Mucosa of stomach (tissue), 1 donor: ENCODE results near the gene CDK2.

Source experiments
- H3K27me3 ChIP-seq: one replicate; pipeline ENCODE4 v1.7.0; 2013; ENCODE audit warnings: mild to moderate bottlenecking, low read length; ENCODE audit not compliant: control insufficient read depth, insufficient read depth
- H3K36me3 ChIP-seq: one replicate; pipeline ENCODE4 v1.7.0; 2013; ENCODE audit warnings: low read length; ENCODE audit not compliant: control insufficient read depth, insufficient read depth
- H3K4me1 ChIP-seq: one replicate; pipeline ENCODE4 v1.7.0; 2013; ENCODE audit warnings: mild to moderate bottlenecking, low read length; ENCODE audit not compliant: control insufficient read depth, insufficient read depth
- H3K4me3 ChIP-seq: one replicate; pipeline ENCODE4 v1.7.0; 2013; ENCODE audit warnings: low read length
- H3K9ac ChIP-seq: one replicate; pipeline ENCODE4 v1.7.0; 2013; ENCODE audit warnings: mild to moderate bottlenecking, low read length, moderate library complexity
- H3K9me3 ChIP-seq: one replicate; pipeline ENCODE4 v1.7.0; 2013; ENCODE audit warnings: mild to moderate bottlenecking, low read length, moderate library complexity; ENCODE audit not compliant: control insufficient read depth
- donor health status: Pancreatic carcinoma.

The CDK2 gene

GRCh38 chr12:55931317-55931779 is 35.3 kb upstream of the CDK2 start:
- H3K27me3 ChIP-seq = no peaks in the 10 kb centered on the region
- peaks cover 21% of the 10 kb centered on the region for H3K4me1 ChIP-seq
- H3K9ac ChIP-seq = peak overlapping the region; percentile 71
- peak overlapping the region; percentile 21 for H3K4me3 ChIP-seq
- H3K9me3 ChIP-seq = no peaks in the 10 kb centered on the region
- H3K36me3 ChIP-seq = no peaks in the 10 kb centered on the region

- no peaks in the 10 kb centered on the region for H3K36me3 ChIP-seq
- H3K9me3 ChIP-seq = no peaks in the 10 kb centered on the region
- H3K9ac ChIP-seq = peak overlapping the region; percentile 71
- H3K27me3 ChIP-seq = no peaks in the 10 kb centered on the region
- H3K4me3 ChIP-seq = peak overlapping the region; percentile 52
- H3K4me1 ChIP-seq = peaks cover 21% of the 10 kb centered on the region
These were observed 34.7 kb upstream of the CDK2 start for GRCh38 chr12:55931780-55932550.

- Histone ChIP-seq H3K9ac (peak overlapping the region; percentile 71), H3K9me3 (no peaks in the 10 kb centered on the region), H3K4me1 (peaks cover 21% of the 10 kb centered on the region), H3K36me3 (no peaks in the 10 kb centered on the region), H3K4me3 (peak overlapping the region; percentile 52), H3K27me3 (no peaks in the 10 kb centered on the region)
These were observed 34.1 kb upstream of the CDK2 start for GRCh38 chr12:55932551-55932910.

- Histone ChIP-seq H3K36me3 (no peaks in the 10 kb centered on the region), H3K9ac (no peak overlapping the region), H3K9me3 (no peaks in the 10 kb centered on the region), H3K4me3 (no peak overlapping the region), H3K4me1 (peaks cover 21% of the 10 kb centered on the region), H3K27me3 (no peaks in the 10 kb centered on the region)
These were observed 33.3 kb upstream of the CDK2 start for GRCh38 chr12:55933169-55933798.

GRCh38 chr12:55933799-55934742 is 32.6 kb upstream of the CDK2 start:
- H3K9ac ChIP-seq = no peak overlapping the region
- H3K4me1 ChIP-seq = peaks cover 21% of the 10 kb centered on the region
- no peak overlapping the region for H3K4me3 ChIP-seq
- no peaks in the 10 kb centered on the region for H3K27me3 ChIP-seq
- H3K36me3 ChIP-seq = no peaks in the 10 kb centered on the region
- no peaks in the 10 kb centered on the region for H3K9me3 ChIP-seq

- Histone ChIP-seq H3K4me3 (no peak overlapping the region), H3K9ac (no peak overlapping the region), H3K9me3 (no peaks in the 10 kb centered on the region), H3K36me3 (no peaks in the 10 kb centered on the region), H3K27me3 (no peaks in the 10 kb centered on the region), H3K4me1 (peaks cover 23% of the 10 kb centered on the region)
These were observed 31.9 kb upstream of the CDK2 start for GRCh38 chr12:55934773-55935172.

GRCh38 chr12:55935738-55936151 is 30.9 kb upstream of the CDK2 start:
- Histone ChIP-seq H3K27me3 (no peaks in the 10 kb centered on the region), H3K36me3 (no peaks in the 10 kb centered on the region), H3K9ac (peak overlapping the region; percentile 9), H3K9me3 (no peaks in the 10 kb centered on the region), H3K4me3 (no peak overlapping the region), H3K4me1 (peaks cover 28% of the 10 kb centered on the region)

- H3K9ac ChIP-seq = no peak overlapping the region
- no peaks in the 10 kb centered on the region for H3K27me3 ChIP-seq
- H3K4me3 ChIP-seq = no peak overlapping the region
- peaks cover 12% of the 10 kb centered on the region for H3K4me1 ChIP-seq
- H3K36me3 ChIP-seq = no peaks in the 10 kb centered on the region
- H3K9me3 ChIP-seq = no peaks in the 10 kb centered on the region
These were observed 28.6 kb upstream of the CDK2 start for GRCh38 chr12:55937981-55938380.

GRCh38 chr12:55938826-55939501 is 27.7 kb upstream of the CDK2 start:
- Histone ChIP-seq H3K27me3 (no peaks in the 10 kb centered on the region), H3K36me3 (no peaks in the 10 kb centered on the region), H3K4me1 (peaks cover 10% of the 10 kb centered on the region), H3K9me3 (no peaks in the 10 kb centered on the region), H3K4me3 (no peak overlapping the region), H3K9ac (no peak overlapping the region)

- Histone ChIP-seq H3K4me3 (no peak overlapping the region), H3K9ac (peak overlapping the region; percentile 56), H3K36me3 (no peaks in the 10 kb centered on the region)
These were observed 26.4 kb upstream of the CDK2 start for GRCh38 chr12:55940065-55940732.

GRCh38 chr12:55942055-55942454 is 24.6 kb upstream of the CDK2 start:
- H3K27me3 ChIP-seq = no peaks in the 10 kb centered on the region
- H3K4me1 ChIP-seq = peaks cover 10% of the 10 kb centered on the region
- H3K36me3 ChIP-seq = no peaks in the 10 kb centered on the region
- H3K9me3 ChIP-seq = no peaks in the 10 kb centered on the region
- H3K9ac ChIP-seq = no peak overlapping the region
- H3K4me3 ChIP-seq = no peak overlapping the region

More at GRCh38 chr12:55940065-55940732, 26.4 kb upstream of the CDK2 start:
- Histone ChIP-seq H3K9me3 (no peaks in the 10 kb centered on the region), H3K27me3 (no peaks in the 10 kb centered on the region), H3K4me1 (peaks cover 10% of the 10 kb centered on the region)
